ENCODE measurements around the gene HES4. TPM values are rescaled to one million over a fixed set of nuclear protein-coding genes. Genes with fewer than 3 reads are reported as not detected.

Gene HES4
- total and polyA plus RNA-seq, 10 of the 15 experiments (the other 5 are each of a cell fraction or from before 2014, with no cell fraction given), result 0.44 to 1.7 (median 0.85) TPM; not detected in 5

DNA sequence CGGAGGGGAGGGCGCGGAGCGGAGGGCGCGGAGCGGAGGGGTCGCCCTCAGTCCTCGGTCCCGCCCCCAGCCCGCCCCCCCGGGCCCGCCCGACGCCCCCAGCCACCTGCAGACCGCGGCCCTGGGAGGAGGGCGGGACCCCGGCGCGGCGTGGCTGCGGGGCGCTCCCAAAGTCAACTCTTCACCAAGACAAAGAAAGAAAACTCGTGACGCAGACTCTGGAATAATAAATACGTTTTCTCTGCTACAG lies 1.2 kb downstream of the HES4 start (continued):
- TF ChIP-seq RAD21 (IDR thresholded peaks at IDR 0.05; ENCODE audit: insufficient read depth, low read depth, low read length), result no peak
- TF ChIP-seq SRF (IDR thresholded peaks at IDR 0.05; ENCODE audit: low read depth in 2 of 2, low read length in 2 of 2), result no peak
- TF ChIP-seq, protein P1, sequence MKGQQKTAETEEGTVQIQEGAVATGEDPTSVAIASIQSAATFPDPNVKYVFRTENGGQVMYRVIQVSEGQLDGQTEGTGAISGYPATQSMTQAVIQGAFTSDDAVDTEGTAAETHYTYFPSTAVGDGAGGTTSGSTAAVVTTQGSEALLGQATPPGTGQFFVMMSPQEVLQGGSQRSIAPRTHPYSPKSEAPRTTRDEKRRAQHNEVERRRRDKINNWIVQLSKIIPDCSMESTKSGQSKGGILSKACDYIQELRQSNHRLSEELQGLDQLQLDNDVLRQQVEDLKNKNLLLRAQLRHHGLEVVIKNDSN (IDR thresholded peaks at IDR 0.05; ENCODE audit: borderline replicate concordance, extremely low read length, insufficient read depth, low read depth, low read length), result no peak
- TF ChIP-seq, protein P2, sequence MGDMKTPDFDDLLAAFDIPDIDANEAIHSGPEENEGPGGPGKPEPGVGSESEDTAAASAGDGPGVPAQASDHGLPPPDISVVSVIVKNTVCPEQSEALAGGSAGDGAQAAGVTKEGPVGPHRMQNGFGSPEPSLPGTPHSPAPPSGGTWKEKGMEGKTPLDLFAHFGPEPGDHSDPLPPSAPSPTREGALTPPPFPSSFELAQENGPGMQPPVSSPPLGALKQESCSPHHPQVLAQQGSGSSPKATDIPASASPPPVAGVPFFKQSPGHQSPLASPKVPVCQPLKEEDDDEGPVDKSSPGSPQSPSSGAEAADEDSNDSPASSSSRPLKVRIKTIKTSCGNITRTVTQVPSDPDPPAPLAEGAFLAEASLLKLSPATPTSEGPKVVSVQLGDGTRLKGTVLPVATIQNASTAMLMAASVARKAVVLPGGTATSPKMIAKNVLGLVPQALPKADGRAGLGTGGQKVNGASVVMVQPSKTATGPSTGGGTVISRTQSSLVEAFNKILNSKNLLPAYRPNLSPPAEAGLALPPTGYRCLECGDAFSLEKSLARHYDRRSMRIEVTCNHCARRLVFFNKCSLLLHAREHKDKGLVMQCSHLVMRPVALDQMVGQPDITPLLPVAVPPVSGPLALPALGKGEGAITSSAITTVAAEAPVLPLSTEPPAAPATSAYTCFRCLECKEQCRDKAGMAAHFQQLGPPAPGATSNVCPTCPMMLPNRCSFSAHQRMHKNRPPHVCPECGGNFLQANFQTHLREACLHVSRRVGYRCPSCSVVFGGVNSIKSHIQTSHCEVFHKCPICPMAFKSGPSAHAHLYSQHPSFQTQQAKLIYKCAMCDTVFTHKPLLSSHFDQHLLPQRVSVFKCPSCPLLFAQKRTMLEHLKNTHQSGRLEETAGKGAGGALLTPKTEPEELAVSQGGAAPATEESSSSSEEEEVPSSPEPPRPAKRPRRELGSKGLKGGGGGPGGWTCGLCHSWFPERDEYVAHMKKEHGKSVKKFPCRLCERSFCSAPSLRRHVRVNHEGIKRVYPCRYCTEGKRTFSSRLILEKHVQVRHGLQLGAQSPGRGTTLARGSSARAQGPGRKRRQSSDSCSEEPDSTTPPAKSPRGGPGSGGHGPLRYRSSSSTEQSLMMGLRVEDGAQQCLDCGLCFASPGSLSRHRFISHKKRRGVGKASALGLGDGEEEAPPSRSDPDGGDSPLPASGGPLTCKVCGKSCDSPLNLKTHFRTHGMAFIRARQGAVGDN (IDR thresholded peaks at IDR 0.05), result no peak
- TF ChIP-seq, protein P3, sequence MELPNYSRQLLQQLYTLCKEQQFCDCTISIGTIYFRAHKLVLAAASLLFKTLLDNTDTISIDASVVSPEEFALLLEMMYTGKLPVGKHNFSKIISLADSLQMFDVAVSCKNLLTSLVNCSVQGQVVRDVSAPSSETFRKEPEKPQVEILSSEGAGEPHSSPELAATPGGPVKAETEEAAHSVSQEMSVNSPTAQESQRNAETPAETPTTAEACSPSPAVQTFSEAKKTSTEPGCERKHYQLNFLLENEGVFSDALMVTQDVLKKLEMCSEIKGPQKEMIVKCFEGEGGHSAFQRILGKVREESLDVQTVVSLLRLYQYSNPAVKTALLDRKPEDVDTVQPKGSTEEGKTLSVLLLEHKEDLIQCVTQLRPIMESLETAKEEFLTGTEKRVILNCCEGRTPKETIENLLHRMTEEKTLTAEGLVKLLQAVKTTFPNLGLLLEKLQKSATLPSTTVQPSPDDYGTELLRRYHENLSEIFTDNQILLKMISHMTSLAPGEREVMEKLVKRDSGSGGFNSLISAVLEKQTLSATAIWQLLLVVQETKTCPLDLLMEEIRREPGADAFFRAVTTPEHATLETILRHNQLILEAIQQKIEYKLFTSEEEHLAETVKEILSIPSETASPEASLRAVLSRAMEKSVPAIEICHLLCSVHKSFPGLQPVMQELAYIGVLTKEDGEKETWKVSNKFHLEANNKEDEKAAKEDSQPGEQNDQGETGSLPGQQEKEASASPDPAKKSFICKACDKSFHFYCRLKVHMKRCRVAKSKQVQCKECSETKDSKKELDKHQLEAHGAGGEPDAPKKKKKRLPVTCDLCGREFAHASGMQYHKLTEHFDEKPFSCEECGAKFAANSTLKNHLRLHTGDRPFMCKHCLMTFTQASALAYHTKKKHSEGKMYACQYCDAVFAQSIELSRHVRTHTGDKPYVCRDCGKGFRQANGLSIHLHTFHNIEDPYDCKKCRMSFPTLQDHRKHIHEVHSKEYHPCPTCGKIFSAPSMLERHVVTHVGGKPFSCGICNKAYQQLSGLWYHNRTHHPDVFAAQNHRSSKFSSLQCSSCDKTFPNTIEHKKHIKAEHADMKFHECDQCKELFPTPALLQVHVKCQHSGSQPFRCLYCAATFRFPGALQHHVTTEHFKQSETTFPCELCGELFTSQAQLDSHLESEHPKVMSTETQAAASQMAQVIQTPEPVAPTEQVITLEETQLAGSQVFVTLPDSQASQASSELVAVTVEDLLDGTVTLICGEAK (IDR thresholded peaks at IDR 0.05; ENCODE audit: borderline replicate concordance), result no peak

Measured in GM12878 (cell line).